Measurements from ENCODE around the gene NFX1. TPM values are rescaled to one million over a fixed set of nuclear protein-coding genes. Genes with fewer than 3 reads are reported as not detected.

The NFX1 gene
- total RNA-seq, 2 donors from 2014 or later = 23.7 to 29.1 TPM

DNA sequence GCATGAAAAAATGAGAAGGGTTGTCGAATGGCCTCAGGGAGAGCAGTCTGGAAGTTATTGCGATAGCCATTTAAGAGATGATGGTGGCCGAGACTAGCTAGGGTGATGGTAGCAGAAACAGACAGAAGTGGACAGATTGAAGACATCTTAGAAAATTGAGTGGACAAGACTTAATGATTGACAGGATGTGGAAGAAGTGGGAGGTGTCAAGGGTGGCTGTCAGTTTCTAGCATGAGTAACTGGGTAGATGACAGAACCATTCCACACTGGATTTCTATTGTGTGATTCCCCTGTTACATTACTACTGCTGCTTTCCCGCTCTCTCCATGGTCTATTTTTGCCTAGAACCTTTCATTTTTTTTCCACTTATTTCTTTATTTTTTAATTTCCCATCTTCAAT is 12.8 kb upstream of the NFX1 start:
- no peaks in the 10 kb centered on the region for H3K27me3 ChIP-seq
- no peaks in the 10 kb centered on the region for H3K9me3 ChIP-seq
- H3K36me3 ChIP-seq = peaks cover 92% of the 10 kb centered on the region
- TF ChIP-seq CTCF (IDR thresholded peaks at IDR 0.05) = no peak
- peak; percentile 13 for DNase-seq (ENCODE audit: low spot score)
- H3K27ac ChIP-seq = no peak overlapping the region
- H3K4me3 ChIP-seq = no peak overlapping the region
- H3K4me1 ChIP-seq = no peaks in the 10 kb centered on the region

DNA sequence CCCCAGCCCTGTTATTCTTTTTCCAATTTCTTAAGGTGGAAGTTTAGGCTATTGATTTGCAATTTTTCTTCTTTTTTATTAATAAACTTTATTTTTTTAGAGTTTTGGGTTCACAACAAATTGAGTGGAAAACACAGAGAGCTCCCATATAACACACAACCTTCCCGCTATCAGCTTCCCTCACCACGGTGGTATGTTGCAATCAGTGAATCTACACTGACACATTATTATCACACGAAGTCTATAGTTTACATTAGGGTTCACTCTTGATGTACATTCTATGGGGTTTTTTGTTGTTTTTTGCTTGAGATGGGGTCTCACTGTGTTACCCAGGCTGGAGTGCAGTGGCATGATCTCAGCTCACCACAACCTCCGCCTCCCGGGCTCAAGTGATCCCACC is 4.8 kb upstream of the NFX1 start:
- Histone ChIP-seq H3K27me3 (no peaks in the 10 kb centered on the region), H3K4me3 (no peak overlapping the region), H3K9me3 (no peaks in the 10 kb centered on the region), H3K36me3 (peaks cover 29% of the 10 kb centered on the region), H3K4me1 (peaks cover 0 to 16% of the 10 kb centered on the region in 2 donors), H3K27ac (no peak overlapping the region)
- no peak for TF ChIP-seq CTCF (IDR thresholded peaks at IDR 0.05)
- no peak for DNase-seq (ENCODE audit: low spot score)

DNA sequence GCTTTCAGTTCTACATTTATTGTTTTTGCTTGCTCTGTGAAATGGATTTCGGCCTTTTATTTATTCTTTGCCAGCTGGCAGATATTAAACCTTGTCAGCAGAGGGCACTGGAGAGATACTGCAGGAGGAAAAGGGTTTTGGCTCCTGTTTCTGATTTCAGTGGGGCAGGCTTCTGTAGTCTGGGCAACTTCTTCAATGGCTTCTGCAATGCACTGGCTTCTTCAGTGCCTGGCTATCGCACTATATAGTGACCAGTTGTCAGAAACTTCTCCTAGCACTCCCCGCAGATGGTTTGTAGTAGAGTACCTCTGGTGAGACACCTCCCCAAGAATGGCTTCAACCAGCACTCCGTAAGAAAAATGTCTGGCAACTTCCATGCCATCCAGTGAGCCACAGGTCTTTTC is 3.2 kb upstream of the NFX1 start:
- TF ChIP-seq CTCF (IDR thresholded peaks at IDR 0.05) = peak; percentile 52 to 74
- no peaks in the 10 kb centered on the region for H3K27me3 ChIP-seq
- H3K4me1 ChIP-seq = peaks cover 0 to 26% of the 10 kb centered on the region in 2 donors
- no peak for DNase-seq (ENCODE audit: low spot score)
- H3K4me3 ChIP-seq = no peak overlapping the region
- H3K9me3 ChIP-seq = no peaks in the 10 kb centered on the region
- H3K27ac ChIP-seq = peak overlapping the region in 1 of 2 donors; percentile 30
- peaks cover 16% of the 10 kb centered on the region for H3K36me3 ChIP-seq

DNA sequence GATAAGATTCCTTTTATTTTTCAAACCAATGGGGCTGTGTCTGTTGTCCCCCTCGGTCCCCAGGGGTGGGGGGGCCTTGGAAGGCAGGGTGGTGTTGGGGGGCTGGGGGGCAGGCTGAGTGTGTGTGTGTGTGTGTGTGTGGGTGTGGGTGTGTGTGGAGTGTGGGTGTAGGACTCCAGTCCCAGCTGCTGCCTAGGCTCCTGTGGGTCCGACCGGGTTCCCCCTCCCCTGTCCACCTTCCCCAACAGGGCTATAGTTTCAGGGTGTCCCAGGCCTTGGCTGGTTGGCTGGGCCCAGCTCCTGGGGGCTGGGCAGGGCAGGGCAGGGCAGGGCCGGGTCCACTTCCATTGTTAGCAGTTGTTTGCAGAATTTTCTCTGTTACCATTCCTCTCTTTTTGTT is 2.1 kb upstream of the NFX1 start:
- Histone ChIP-seq H3K4me1 (peaks cover 0 to 38% of the 10 kb centered on the region in 2 donors), H3K36me3 (peaks cover 5% of the 10 kb centered on the region), H3K27ac (peak overlapping the region in 1 of 2 donors; percentile 96), H3K9me3 (no peaks in the 10 kb centered on the region), H3K4me3 (no peak overlapping the region), H3K27me3 (no peaks in the 10 kb centered on the region)
- no peak for TF ChIP-seq CTCF (IDR thresholded peaks at IDR 0.05)
- no peak for DNase-seq (ENCODE audit: low spot score)

DNA sequence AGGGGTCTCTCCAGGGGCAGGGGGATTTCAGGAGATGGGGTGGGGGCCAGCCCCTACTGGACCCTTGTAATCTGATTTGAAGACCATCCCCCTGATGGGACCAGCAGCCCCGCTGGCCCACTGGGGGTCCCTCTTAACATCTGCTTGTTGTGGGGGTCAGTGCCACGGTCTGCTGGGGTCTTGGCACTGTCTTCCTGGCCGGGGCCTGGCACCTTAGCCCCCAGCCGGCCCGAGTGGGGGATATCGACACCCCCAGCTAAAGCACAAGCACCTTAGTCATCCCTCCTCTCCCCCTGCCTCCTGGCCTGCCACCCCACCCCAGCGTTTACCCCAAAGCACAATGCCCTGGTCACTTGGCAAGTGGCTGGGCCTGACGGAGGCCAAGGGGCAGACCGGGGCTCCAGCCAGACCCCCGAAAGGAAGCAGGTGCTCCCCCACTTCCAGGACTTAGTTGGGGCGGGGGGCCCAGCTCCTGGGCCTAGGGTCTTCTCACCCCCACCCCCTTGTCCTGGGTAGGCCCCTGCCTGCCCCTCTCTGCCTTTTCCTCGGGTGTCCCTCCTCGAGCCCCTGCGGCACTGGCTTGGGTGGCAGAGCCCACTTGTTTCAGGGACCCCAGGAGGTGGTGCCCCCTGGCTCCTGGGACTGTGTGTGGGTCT is 1.4 kb upstream of the NFX1 start:
- Histone ChIP-seq H3K4me3 (peak overlapping the region in 1 of 2 donors; percentile 74), H3K27ac (peak overlapping the region; percentile 96 to 98), H3K9me3 (no peaks in the 10 kb centered on the region), H3K27me3 (no peaks in the 10 kb centered on the region), H3K36me3 (no peaks in the 10 kb centered on the region), H3K4me1 (peaks cover 0 to 45% of the 10 kb centered on the region in 2 donors)
- TF ChIP-seq CTCF (IDR thresholded peaks at IDR 0.05) = no peak
- DNase-seq (ENCODE audit: low spot score) = no peak

DNA sequence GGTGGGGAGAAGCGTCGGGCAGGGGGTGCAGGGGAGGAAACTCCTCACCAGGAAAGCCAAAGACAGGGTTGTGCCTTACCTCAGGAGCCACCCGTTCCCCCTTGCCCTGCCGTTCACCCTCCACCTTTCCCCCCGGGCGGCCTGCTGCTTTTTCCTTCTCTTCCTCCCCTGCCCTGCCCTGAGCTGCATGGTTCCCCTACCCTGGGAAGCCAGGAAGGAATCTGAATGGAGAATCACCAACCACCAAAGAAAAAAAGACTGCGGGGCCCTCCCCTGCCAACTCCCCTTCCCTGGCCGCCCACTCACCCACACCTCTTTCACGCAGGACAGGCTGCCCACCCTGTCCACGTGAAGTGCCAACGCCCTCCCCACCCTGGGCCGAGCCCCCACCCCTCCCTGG is 820 bp upstream of the NFX1 start:
- H3K27me3 ChIP-seq = no peaks in the 10 kb centered on the region
- TF ChIP-seq CTCF (IDR thresholded peaks at IDR 0.05) = no peak
- peaks cover 0 to 47% of the 10 kb centered on the region in 2 donors for H3K4me1 ChIP-seq
- H3K9me3 ChIP-seq = no peaks in the 10 kb centered on the region
- H3K27ac ChIP-seq = peak overlapping the region; percentile 96 to 98
- H3K4me3 ChIP-seq = peak overlapping the region; percentile 74 to 76
- no peak for DNase-seq (ENCODE audit: low spot score)
- peaks cover under 1% of the 10 kb centered on the region for H3K36me3 ChIP-seq
